Measurements from ENCODE around the gene PLAGL1.

The PLAGL1 gene

GRCh38 chr6:143971482-143972205 is 36.4 kb downstream of the PLAGL1 start:
- H3K4me1 ChIP-seq (ENCODE audit: insufficient read depth, poor library complexity, severe bottlenecking): no peaks in the 10 kb centered on the region

GRCh38 chr6:143970456-143971218 is 37.4 kb downstream of the PLAGL1 start:
- Histone ChIP-seq H3K27ac (ENCODE audit: poor library complexity, severe bottlenecking) (no peak overlapping the region), H3K27me3 (ENCODE audit: insufficient read depth, poor library complexity, severe bottlenecking) (peaks cover 7% of the 10 kb centered on the region), H3K9me3 (ENCODE audit: severe bottlenecking) (no peaks in the 10 kb centered on the region), H3K36me3 (ENCODE audit: low read depth) (no peaks in the 10 kb centered on the region), H3K4me3 (ENCODE audit: severe bottlenecking) (no peak overlapping the region), H3K4me1 (ENCODE audit: insufficient read depth, poor library complexity, severe bottlenecking) (no peaks in the 10 kb centered on the region)
- DNase-seq (ENCODE audit: low spot score) (no peak), ATAC-seq (ENCODE audit: low read depth) (no peak)
- TF ChIP-seq CTCF (IDR thresholded peaks at IDR 0.05; ENCODE audit: poor library complexity, severe bottlenecking): no peak

More at GRCh38 chr6:143971482-143972205, 36.4 kb downstream of the PLAGL1 start:
- ATAC-seq (ENCODE audit: low read depth) (no peak), DNase-seq (ENCODE audit: low spot score) (no peak)
- Histone ChIP-seq H3K4me3 (ENCODE audit: severe bottlenecking) (no peak overlapping the region), H3K36me3 (ENCODE audit: low read depth) (no peaks in the 10 kb centered on the region), H3K27ac (ENCODE audit: poor library complexity, severe bottlenecking) (no peak overlapping the region), H3K27me3 (ENCODE audit: insufficient read depth, poor library complexity, severe bottlenecking) (peaks cover 7% of the 10 kb centered on the region), H3K9me3 (ENCODE audit: severe bottlenecking) (no peaks in the 10 kb centered on the region)
- TF ChIP-seq CTCF (IDR thresholded peaks at IDR 0.05; ENCODE audit: poor library complexity, severe bottlenecking): no peak

GRCh38 chr6:143969077-143969476 is 39.0 kb downstream of the PLAGL1 start:
- TF ChIP-seq CTCF (IDR thresholded peaks at IDR 0.05; ENCODE audit: poor library complexity, severe bottlenecking): no peak
- no peak for ATAC-seq (ENCODE audit: low read depth)
- Histone ChIP-seq H3K9me3 (ENCODE audit: severe bottlenecking) (no peaks in the 10 kb centered on the region), H3K4me3 (ENCODE audit: severe bottlenecking) (no peak overlapping the region), H3K27ac (ENCODE audit: poor library complexity, severe bottlenecking) (no peak overlapping the region), H3K4me1 (ENCODE audit: insufficient read depth, poor library complexity, severe bottlenecking) (no peaks in the 10 kb centered on the region), H3K27me3 (ENCODE audit: insufficient read depth, poor library complexity, severe bottlenecking) (peaks cover 7% of the 10 kb centered on the region), H3K36me3 (ENCODE audit: low read depth) (no peaks in the 10 kb centered on the region)
- DNase-seq (ENCODE audit: low spot score): no peak

GRCh38 chr6:143967706-143968376 is 40.2 kb downstream of the PLAGL1 start:
- no peak for TF ChIP-seq CTCF (IDR thresholded peaks at IDR 0.05; ENCODE audit: poor library complexity, severe bottlenecking)
- Histone ChIP-seq H3K36me3 (ENCODE audit: low read depth) (no peaks in the 10 kb centered on the region), H3K9me3 (ENCODE audit: severe bottlenecking) (no peaks in the 10 kb centered on the region), H3K27ac (ENCODE audit: poor library complexity, severe bottlenecking) (no peak overlapping the region), H3K4me1 (ENCODE audit: insufficient read depth, poor library complexity, severe bottlenecking) (no peaks in the 10 kb centered on the region), H3K27me3 (ENCODE audit: insufficient read depth, poor library complexity, severe bottlenecking) (peaks cover 7% of the 10 kb centered on the region), H3K4me3 (ENCODE audit: severe bottlenecking) (no peak overlapping the region)
- DNase-seq (ENCODE audit: low spot score): no peak
- ATAC-seq (ENCODE audit: low read depth): no peak
